TTC549 (cell line): ENCODE measurements around the gene CCNK.

Source experiments
- FAIRE-seq: peaks from 2 replicates; lab custom pipeline; 2012; peaks lifted over from hg19 to GRCh38; lab: Jason Lieb, UNC

Gene CCNK

DNA sequence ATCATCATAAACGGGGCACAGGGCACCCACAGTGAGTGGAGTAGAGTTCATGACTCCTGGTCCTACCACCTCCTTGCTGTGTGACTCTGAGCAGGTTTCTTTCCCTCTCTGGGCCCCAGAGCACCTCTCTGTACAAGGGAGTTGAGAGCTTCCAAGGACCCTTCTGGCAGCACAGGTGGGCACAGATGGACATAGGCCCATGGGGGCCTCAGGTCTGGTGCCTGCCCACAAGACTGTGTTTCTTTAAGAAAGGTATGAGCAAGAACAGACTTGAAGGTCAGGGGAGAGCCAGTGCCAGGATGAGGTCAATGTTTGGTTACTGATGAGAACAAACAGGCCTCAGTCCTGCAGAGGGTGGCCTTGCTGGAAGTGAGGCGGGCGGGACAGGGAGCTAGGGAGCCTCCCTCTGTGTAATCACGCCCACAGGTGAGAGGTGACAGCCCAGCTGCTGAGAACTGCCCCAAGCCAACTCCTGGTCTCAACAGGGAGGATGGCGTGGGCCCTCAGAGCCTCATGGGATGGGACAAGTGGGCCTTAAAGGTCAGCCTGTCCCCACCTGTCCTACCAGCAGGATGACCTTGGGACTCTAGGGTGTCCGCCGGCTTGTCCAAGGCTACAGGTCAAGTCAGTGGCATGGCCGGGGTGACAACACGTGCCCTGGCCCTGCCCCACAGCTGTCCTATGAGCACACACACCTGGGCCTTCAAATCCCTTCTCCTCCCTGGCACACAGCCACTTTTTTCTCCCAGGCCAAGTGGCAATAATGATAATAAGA lies 73.7 kb downstream of the CCNK start:
- no peak for FAIRE-seq

DNA sequence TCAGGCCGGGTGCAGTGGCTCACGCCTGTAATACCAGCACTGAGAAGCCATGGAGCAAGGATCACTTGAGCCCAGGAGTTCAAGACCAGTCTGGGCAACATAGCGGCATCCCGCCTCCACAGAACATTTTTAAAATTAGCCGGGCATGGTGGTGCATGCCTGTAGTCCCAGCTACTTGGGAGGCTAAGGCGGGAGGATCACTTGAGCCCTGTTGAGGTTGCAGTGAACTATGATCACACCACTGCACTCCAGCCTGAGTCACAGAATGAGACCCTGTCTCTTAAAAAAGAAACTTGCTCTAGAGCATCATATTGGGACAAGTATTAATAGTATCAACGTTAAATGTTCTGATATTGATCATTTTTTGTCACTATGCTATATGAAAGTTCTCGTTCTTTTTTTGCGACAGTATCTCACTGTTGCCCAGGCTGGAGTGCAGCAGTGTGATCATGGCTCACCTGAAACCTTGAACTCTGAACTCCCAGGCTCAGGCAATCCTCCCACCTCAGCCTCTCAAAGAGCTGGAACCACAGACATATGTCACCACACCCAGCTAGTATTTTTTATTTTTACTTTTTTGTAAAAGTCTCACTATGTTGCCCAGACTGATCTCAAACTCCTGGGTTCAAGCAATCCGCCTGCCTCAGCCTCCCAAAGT lies 75.1 kb downstream of the CCNK start:
- no peak for FAIRE-seq

GRCh38 chr14:99559286-99559990 lies 78.2 kb downstream of the CCNK start:
- FAIRE-seq: no peak

- FAIRE-seq: no peak
Measured at GRCh38 chr14:99560403-99560802, 79.2 kb downstream of the CCNK start.

DNA sequence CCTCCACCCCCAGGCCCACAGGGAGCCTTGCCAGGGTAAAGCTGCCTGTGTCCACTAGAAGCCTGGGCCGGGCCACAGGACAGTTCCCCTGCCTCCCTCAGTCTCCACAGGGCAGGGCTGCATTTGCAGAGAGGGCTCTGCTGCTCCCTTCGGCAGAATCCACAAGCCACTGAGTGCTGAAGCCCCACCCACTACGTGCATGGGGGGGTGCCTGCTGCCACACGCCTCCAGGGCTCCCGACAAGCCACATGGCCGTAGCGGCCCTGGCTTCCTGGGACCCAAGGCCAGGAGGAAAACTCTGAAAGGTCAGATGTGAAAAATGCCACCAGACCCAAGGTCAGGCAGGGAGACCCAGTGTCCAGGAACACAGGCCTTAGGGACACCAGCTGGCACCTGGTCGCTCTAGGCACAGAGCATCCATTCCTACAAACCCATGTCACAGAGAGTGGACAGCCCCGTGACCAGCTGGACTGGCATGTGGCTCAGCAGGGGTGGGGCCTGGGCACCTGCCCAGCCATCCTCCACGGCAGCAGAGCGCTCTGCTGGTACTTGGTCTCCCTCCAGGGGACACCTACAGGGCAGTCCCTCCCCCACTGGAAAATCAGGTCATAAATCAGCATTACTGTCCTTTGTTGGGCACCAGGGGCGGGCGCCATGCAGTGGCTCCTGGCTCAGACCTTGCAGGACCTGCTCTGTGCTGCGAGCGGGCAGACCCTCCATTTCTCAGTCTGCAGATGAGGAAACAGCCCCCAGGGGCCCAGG lies 79.9 kb downstream of the CCNK start:
- FAIRE-seq: no peak

GRCh38 chr14:99561864-99562263 lies 80.7 kb downstream of the CCNK start:
- no peak for FAIRE-seq
